IPS-18a (cell line): Measurements from ENCODE around the gene CLCA1.
A peak's percentile ranks its signal among the peaks of the same experiment; 100 is the strongest.
"Not testable (repeated sequence)": the region's sequence is repeated elsewhere in the genome, so short reads cannot be mapped to it uniquely, and the experiment has no call there.

Experiments
- H3K27ac ChIP-seq: one replicate; pipeline ENCODE4 v1.5.1; 2013; ENCODE audit warnings: low read length
- H3K27me3 ChIP-seq: one replicate; pipeline ENCODE4 v1.6.1; 2013; ENCODE audit warnings: mild to moderate bottlenecking, low read length; ENCODE audit not compliant: control insufficient read depth, insufficient read depth
- H3K36me3 ChIP-seq: one replicate; pipeline ENCODE4 v1.6.1; 2013; ENCODE audit warnings: low read depth, low read length; ENCODE audit not compliant: control insufficient read depth
- H3K4me1 ChIP-seq: one replicate; pipeline ENCODE4 v1.6.1; 2013; ENCODE audit warnings: low read depth, low read length; ENCODE audit not compliant: control insufficient read depth
- H3K4me3 ChIP-seq: one replicate; pipeline ENCODE4 v1.5.1; 2013; ENCODE audit warnings: low read length
- H3K9ac ChIP-seq: one replicate; pipeline ENCODE4 v1.6.1; 2013; ENCODE audit warnings: mild to moderate bottlenecking, low read length, moderate library complexity
- H3K9me3 ChIP-seq: one replicate; pipeline ENCODE4 v1.6.1; 2013; ENCODE audit warnings: low read depth, low read length; ENCODE audit not compliant: control insufficient read depth

Gene CLCA1

DNA sequence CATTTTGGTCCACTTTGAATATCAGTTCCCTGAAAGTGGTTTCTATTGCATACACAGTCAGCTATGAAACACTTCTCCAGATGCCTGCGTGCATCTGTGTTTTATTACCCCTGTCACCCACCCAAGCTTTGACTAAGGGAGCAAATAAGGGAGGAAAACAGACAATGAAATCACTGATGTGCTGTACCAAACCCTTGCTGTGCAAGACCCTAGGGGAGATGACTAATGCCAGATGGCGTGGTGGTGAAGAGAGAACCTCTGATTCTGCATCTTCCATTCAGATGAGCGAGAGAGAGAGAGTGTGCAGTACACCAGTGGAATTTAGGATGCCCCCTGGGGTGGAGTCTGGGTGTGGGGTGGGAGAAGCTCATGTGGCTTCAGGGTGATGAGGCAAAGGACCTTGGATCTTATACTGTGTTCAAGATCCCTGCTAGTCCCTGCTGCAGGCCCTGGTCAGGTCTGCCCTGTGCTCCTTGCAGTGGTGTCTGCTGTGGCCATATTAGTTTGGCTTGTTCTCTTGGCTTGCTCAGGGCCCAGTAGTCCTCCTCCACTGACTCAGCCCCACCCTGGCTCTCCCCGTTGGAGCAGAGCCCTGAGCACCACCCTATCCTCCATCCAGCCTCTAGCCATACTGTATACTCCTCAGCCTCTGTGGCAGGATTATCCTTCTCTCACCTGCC lies 18.5 kb downstream of the CLCA1 start:
- no peak overlapping the region for H3K27ac ChIP-seq
- H3K9me3 ChIP-seq: no peaks in the 10 kb centered on the region
- peaks cover 2% of the 10 kb centered on the region for H3K4me1 ChIP-seq
- H3K4me3 ChIP-seq: no peak overlapping the region
- no peaks in the 10 kb centered on the region for H3K36me3 ChIP-seq
- H3K27me3 ChIP-seq: no peaks in the 10 kb centered on the region
- H3K9ac ChIP-seq: no peak overlapping the region

DNA sequence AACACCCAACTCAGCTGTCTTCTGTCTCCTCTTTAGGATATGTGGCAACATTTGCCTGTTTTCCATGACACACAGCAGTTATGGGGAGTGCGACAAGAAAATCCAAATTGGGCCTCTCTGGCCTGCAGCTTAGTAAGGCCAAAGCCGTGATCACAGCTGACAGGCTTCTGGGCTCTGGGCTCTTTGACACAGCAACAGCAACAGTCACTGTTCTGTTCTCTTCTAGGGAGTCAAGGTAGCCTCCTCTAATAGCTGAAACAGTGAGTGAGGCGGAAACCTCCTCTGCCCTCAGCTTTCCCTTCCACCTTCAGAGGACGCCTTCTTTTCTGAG lies 19.0 kb downstream of the CLCA1 start:
- H3K36me3 ChIP-seq: no peaks in the 10 kb centered on the region
- H3K4me1 ChIP-seq: no peaks in the 10 kb centered on the region
- H3K27ac ChIP-seq: no peak overlapping the region
- no peak overlapping the region for H3K9ac ChIP-seq
- H3K9me3 ChIP-seq: no peaks in the 10 kb centered on the region
- no peak overlapping the region for H3K4me3 ChIP-seq
- no peaks in the 10 kb centered on the region for H3K27me3 ChIP-seq

DNA sequence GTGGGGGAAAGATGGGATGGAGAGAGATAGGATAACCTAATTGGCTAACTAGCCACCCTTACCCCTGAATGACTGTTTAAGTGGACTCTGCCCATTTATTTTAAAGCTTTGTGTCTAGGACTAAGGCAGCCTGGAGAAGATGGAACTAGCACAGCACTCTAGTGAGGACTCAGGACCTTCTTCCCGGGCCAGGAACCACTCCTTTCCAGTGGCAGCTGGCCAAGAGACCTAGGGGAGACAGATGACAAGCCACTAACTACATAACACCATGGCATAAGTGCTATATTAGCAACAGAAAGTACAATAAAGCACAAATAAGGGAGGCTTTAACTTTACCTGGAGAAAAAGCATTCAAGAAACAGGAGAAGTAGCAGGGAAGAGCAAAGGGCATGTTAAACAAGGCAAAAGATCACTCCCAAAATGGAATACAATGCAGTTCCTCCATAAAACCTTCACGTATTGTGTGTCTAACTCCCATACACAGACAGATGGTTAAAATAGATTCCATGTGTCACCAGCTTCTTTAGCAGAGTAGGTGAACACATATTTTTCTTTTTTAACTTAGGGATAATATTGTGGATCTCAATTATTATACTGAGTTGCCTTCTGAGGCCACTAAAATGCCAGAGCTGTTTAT lies 20.6 kb downstream of the CLCA1 start:
- no peak overlapping the region for H3K9ac ChIP-seq
- no peak overlapping the region for H3K27ac ChIP-seq
- no peaks in the 10 kb centered on the region for H3K4me1 ChIP-seq
- H3K9me3 ChIP-seq: no peaks in the 10 kb centered on the region
- no peak overlapping the region for H3K4me3 ChIP-seq
- no peaks in the 10 kb centered on the region for H3K36me3 ChIP-seq
- no peaks in the 10 kb centered on the region for H3K27me3 ChIP-seq

GRCh38 chr1:86491171-86491950 lies 22.6 kb downstream of the CLCA1 start:
- no peaks in the 10 kb centered on the region for H3K9me3 ChIP-seq
- no peak overlapping the region for H3K4me3 ChIP-seq
- H3K36me3 ChIP-seq: no peaks in the 10 kb centered on the region
- H3K9ac ChIP-seq: no peak overlapping the region
- H3K27ac ChIP-seq: no peak overlapping the region
- no peaks in the 10 kb centered on the region for H3K4me1 ChIP-seq
- H3K27me3 ChIP-seq: no peaks in the 10 kb centered on the region

DNA sequence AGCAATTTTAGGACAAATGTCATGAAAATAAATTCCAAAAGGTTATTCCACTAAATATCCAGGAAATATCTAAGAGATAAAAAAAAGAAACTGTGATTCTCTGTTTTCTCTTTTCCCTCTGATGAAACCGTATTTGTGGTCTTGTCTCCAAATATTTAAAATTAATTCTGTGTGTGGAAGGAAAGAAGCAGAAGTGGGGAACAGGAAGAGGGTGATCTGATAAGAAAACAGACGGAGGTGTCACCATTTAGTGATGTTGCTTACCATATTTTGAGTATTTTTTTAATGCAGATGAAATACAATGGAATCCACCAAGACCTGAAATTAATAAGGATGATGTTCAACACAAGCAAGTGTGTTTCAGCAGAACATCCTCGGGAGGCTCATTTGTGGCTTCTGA lies 29.6 kb downstream of the CLCA1 start:
- Histone ChIP-seq H3K4me1 (peaks cover 4% of the 10 kb centered on the region), H3K9ac (no peak overlapping the region), H3K4me3 (no peak overlapping the region), H3K9me3 (no peaks in the 10 kb centered on the region), H3K27me3 (no peaks in the 10 kb centered on the region), H3K27ac (no peak overlapping the region), H3K36me3 (no peaks in the 10 kb centered on the region)

DNA sequence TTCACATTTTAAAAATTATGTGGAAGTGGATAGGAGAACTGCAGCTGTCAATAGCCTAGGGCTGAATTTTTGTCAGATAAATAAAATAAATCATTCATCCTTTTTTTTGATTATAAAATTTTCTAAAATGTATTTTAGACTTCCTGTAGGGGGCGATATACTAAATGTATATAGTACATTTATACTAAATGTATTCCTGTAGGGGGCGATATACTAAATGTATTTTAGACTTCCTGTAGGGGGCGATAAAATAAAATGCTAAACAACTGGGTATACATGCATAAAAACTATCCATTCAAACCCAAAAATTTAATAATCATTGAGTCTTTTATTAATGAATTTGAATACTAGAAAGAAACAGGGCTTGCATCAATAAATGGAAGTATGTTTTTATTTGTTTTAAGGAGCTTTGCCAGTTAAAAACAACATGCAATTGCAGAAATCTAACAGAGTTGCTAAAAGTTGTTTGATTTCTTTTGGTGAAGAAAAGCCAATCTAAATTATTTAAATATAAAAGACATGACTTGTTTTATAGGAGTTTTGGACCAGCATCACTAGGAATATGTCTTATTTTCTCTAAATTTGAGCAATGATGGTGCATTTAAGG lies 31.4 kb downstream of the CLCA1 start:
- Histone ChIP-seq H3K9ac (no peak overlapping the region), H3K36me3 (no peaks in the 10 kb centered on the region), H3K27ac (no peak overlapping the region), H3K27me3 (no peaks in the 10 kb centered on the region), H3K4me1 (peaks cover 14% of the 10 kb centered on the region), H3K4me3 (no peak overlapping the region), H3K9me3 (no peaks in the 10 kb centered on the region)

- no peaks in the 10 kb centered on the region for H3K9me3 ChIP-seq
- no peak overlapping the region for H3K9ac ChIP-seq
- H3K4me3 ChIP-seq: no peak overlapping the region
- H3K27me3 ChIP-seq: no peaks in the 10 kb centered on the region
- no peaks in the 10 kb centered on the region for H3K36me3 ChIP-seq
- no peak overlapping the region for H3K27ac ChIP-seq
- H3K4me1 ChIP-seq: peaks cover 14% of the 10 kb centered on the region
Observed at GRCh38 chr1:86500714-86501113, 32.0 kb downstream of the CLCA1 start.

DNA sequence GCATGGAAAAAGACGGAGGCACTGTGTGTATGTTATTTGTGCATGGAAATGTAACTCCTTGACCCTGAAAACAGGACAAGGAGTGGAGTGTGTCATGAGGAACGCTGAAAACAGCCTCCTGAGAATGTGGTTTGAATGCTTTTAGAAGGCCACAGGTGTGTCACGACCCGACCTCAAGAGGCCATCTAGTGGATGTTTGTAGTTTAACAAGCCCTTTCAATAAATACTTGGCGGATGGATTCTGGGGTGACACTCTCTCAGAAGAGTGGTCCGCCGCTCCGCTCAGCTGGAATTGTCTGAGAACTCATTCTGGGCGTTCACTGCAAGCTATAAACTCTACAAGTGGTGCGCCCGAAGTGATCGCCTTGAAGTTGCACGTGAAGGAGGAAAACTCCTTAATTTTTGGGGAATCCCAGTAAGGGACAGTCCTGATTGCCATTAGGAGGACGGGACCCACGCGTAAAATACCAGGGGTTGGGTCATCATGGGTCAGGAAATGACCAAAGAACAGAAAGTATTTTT lies 33.5 kb downstream of the CLCA1 start:
- not testable (repeated sequence) for H3K36me3 ChIP-seq, H3K9me3 ChIP-seq, H3K27me3 ChIP-seq
- H3K4me1 ChIP-seq: peaks cover 14% of the 10 kb centered on the region
- peak overlapping the region; percentile 33 for H3K9ac ChIP-seq
- H3K4me3 ChIP-seq: peak overlapping the region; percentile 62
- H3K27ac ChIP-seq: peak overlapping the region; percentile 67

GRCh38 chr1:86502721-86503405 lies 34.1 kb downstream of the CLCA1 start:
- Histone ChIP-seq H3K9me3 (no peaks in the 10 kb centered on the region), H3K36me3 (no peaks in the 10 kb centered on the region), H3K4me1 (peaks cover 14% of the 10 kb centered on the region), H3K9ac (peak overlapping the region; percentile 33), H3K4me3 (peak overlapping the region; percentile 62), H3K27me3 (no peaks in the 10 kb centered on the region), H3K27ac (peak overlapping the region; percentile 67)

DNA sequence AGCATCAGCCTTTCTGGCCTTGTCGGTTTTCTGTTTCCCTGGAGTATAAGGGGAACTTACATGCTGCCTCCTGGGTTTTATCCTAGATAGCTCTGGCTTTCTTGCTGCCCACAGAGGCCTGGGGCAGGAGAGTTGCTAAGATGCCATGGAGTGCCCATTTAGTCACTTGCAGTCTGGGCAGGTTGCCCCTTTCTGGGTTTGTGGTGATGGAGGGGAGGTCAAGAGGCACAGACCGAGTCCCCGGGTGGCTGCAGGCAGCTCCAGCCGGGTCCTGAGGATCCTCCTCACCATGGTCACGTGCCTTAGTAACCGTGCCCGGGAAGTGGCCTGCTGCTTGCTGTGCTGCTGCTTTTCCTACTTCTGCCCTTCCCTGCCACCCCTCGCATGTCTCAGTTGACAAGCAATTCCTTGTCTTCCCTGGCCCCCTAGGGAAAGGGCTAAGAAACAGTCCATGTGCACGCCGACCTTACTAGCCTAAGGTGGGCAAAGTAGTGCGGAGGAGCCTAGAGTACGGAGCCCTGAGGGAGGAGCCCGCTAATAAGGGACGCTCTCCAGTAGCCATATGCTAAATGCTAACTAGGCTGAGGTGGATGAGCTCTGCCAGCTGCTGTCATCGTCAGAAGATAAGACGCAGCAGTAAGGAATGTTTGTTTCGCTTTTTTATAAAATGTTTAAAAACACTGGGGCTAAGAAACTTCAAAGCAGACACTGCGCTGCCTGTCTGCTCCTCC lies 34.8 kb downstream of the CLCA1 start:
- no peak overlapping the region for H3K27ac ChIP-seq
- peak overlapping the region; percentile 24 for H3K9ac ChIP-seq

More for the DNA sequence above, 34.8 kb downstream of the CLCA1 start:
- Histone ChIP-seq H3K4me3 (peak overlapping the region; percentile 62), H3K36me3 (no peaks in the 10 kb centered on the region), H3K9me3 (no peaks in the 10 kb centered on the region), H3K27me3 (no peaks in the 10 kb centered on the region), H3K4me1 (peaks cover 14% of the 10 kb centered on the region)
